Ecto neural progenitor cell (in vitro differentiated cells): ENCODE results near the gene SUN3.

ENCODE experiments used
- DNase-seq: peaks from one replicate; pipeline ENCODE4 v3.0.0-alpha.2; 2018; ENCODE audit warnings: low spot score

The SUN3 gene, protein sequence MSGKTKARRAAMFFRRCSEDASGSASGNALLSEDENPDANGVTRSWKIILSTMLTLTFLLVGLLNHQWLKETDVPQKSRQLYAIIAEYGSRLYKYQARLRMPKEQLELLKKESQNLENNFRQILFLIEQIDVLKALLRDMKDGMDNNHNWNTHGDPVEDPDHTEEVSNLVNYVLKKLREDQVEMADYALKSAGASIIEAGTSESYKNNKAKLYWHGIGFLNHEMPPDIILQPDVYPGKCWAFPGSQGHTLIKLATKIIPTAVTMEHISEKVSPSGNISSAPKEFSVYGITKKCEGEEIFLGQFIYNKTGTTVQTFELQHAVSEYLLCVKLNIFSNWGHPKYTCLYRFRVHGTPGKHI

DNA sequence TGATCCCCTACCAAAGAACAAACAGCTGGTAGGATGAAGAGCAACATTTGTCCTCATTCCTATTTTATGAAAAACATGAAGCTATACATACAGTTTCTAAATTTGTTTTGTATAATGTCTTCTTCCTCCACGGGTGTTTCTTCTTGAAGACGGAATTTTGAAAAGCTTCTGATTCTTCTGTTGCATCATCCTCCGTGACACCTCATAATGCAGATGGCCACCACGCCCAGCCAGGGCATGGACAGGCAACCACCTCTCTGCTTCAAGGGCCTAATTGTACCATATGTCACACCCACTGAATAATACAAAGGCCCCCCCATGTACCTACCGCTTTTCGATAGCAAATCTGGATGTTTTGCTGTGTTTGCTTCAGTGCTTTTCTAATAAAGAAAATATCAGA is at the start of gene SUN3:
TSS of gene SUN3 (minus strand) at position 170 of the 400 bp plus-strand sequence. CDS start at position 1, 169 bp downstream.
- no peak for DNase-seq

DNA sequence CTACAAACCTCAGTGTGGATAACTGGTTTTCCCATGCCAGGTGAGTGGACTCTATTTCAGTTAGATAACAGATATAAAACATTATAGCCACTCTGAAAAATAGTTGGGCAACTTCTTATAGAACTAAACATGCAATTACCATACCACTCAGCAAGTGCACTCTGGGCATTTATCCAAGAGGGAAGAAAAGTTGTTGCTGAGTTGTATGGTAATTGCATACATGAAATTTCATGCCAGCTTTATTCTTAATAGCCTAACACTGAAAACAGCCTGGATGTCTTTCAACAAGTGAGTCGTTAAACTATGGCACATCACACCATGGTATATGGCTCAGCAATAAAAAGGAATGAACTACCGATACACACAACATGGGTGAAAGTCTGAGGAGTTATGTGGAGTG is 49.6 kb upstream of the SUN3 start:
- DNase-seq, result no peak

DNA sequence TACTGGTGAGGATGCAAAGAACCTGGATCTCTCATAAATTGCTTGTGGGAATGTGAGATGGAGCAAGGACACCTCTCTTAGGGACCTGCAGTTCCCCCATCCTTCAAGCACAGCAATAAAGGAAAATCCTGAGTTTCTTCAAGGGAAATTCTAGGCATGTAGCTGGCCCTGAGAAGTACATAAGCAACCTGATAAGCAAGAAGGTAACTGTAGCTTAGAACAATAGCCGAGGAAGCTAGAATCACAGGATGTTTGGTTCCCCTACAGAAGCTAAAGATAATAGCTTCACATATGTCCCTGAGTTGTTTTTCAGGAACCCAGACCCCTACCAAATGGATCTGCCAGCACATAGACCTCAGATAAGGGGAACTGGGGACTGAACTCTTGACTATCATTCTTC is 48.5 kb upstream of the SUN3 start:
- DNase-seq, result no peak

DNA sequence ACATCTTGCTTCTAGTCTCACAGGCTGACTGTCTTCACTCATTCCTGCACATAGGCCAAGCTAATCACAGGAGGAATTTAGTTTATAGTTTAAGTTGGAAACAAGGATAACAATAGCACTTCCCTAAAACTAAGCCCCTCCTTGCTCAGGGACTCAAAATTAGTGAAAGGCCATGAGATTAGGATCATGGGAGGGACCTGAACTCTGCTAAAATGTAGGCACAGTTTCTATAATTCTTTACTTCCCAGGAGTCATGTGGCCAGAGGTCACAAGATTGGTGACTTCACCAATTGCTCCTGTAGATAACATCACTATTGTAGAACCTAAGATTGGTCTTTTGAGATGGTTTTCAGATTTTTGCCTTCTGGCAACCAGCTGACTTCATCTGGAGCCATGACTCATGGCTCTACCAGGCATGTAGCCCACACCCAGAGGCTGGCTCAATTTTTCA is 45.3 kb upstream of the SUN3 start:
- no peak for DNase-seq

DNA sequence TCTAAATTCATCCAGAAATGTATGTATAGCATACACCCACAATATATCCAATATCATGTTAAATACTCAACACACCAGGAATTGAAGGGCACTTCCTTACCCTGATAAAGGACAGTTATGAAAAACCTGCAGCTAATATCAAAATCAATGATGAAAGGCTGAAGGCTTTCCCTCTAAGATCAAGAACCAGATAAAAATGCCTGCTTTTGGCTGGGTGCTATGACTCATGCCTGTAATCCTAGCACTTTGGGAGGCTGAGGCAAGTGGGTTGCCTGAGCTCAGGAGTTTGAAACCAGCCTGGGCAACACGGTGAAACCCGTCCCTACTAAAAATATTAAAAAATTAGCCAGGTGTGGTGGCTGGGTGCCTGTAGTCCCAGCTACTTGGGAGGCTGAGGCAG is 38.6 kb upstream of the SUN3 start:
- DNase-seq, result no peak

DNA sequence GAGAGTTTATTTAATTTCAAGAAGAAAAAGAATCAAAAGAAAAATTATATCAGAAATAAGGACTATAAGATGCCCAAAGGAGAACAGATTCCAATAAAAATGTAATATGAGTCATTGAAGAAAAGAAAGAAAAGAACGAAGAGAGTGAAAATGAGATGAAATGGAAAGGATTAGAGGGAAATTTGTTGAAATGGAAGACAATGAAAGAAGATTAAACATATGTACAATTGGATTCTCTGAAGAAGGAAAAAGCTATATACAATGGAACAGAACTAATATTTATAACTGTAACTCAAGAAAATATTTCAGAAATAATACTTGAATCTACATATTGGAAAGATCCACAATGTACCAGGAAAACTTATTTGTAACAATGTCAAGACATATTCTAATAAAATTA is 35.1 kb upstream of the SUN3 start:
- no peak for DNase-seq

DNA sequence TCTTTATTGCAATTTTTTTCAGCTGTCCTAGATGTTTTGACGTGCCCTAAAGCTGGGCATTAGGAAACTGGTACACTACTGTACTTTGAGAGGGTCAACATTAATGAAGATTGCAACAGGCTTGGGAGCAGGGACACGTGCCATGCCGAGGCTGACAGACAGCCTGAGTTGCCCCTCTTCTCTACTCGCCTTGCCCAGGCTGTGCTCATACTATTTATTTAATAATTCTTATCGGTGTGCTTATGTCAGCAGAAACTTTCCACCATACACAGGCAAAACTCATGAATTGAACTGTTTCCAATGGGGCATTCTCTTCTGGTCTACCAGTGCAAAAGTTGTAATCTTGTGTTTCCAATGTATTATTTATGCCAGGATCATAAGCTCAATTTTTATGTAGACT is 30.8 kb upstream of the SUN3 start:
- no peak for DNase-seq

DNA sequence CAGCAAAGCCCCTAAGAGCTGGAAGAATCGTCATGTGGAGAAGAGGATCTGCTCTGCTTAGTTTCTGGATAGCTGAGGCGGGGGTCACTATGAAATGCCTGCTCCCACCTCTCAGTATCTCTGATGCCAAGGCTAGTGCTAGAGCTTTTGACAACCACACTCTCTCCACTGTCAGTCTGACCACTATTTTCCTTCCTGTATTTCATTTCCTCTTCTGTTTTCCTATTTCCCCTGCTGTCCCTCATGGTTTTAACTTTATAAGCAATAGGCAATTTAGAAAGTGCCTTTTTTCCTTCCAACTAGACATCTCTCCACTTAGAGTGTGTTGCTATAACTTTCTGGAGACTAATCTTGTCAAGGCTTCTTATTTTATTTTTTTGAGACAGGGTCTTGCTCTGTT is 30.1 kb upstream of the SUN3 start:
- DNase-seq, result no peak

DNA sequence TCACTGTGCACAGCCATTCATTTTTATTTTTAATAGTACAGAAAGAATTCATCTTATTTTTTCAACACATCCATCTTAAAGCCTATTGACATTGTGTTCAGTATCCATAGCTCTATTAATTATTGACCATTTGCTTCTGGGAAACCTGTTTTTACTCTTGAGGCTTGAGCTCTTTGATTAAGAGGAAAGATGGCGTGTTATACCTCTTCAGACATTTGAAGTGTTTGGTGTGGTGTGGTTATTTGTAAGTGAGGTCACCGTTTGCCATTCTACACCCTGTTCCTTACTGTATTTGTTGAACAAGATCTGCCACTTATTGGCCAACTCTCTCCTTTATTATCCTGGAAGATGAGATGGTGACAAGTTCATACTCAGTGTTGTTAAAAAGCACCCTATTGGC is 24.8 kb upstream of the SUN3 start:
- no peak for DNase-seq

DNA sequence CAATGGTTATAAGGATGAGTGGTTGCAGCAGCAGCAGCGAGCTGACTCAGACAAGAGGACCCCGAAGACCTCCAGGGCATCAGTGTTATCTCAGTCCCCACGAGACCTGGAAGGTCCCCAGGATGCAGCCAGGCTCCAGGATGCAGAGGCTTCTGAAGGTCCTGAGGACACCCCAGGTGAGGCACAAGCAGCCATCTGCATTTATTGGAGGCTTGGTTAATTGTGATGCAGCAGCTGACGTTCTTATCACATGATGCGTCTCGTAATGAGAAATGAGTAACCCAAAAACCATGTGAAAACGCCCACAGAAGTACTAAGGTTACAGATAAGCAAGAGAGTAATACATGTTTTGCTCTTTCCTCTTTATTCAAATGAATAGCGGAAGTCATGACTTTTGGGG is 23.8 kb upstream of the SUN3 start:
- DNase-seq, result no peak

DNA sequence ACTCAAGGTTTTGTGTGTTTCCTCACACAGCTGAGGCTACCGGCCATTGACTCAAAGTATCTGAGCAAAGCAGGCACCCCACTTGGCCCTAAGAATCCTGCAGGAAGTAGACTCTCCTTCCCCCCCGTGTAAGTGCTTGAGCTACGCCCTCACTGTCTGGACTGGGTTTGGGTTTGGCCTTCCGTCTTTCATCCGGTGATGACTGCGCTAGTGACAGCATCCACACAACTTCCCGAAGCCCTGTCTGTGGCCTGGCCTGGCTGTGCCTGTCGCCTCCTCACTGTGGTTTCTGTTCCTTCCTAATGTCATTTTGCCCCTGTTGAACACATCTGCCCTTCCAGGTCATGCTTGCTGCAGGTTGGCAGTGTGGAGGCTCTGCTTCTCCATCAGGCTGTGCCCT is 20.9 kb upstream of the SUN3 start:
- no peak for DNase-seq

DNA sequence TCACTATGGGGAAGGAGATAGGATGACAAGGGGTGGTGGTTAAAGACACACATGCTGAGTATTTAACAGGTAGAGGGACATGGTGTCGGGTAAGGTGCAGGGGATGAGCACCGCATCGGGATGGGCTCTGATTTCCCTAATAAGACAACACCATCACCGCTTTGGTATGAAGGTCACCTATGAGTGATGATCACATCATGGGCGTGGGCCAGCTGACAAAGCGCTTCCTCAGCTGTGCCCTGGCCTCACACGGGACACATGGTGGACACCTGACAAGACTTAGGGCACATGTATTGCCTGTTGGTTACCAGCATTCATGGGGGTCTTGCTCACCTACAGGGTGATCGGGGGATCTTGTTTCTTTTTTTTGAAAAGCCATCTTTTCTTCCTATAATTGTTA is 19.2 kb upstream of the SUN3 start:
- DNase-seq, result no peak

DNA sequence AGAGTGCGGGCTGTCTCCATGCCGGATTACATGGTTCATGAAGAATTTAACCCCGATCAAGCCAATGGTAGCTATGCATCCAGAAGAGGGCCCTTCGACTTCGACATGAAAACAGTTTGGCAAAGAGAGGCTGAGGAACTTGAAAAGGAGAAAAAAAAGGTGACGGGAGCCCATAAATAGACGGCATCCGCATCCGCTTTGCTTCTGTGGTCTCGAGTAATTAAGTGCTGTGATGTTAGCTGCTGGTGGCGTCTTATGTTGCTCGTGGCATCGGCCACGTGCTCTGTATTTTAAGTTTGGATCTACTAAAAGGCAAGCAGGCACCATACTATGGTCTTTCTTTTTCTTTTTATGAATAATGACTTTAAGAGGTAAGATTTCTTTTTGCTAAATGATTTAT is 17.6 kb upstream of the SUN3 start:
- DNase-seq, result no peak

DNA sequence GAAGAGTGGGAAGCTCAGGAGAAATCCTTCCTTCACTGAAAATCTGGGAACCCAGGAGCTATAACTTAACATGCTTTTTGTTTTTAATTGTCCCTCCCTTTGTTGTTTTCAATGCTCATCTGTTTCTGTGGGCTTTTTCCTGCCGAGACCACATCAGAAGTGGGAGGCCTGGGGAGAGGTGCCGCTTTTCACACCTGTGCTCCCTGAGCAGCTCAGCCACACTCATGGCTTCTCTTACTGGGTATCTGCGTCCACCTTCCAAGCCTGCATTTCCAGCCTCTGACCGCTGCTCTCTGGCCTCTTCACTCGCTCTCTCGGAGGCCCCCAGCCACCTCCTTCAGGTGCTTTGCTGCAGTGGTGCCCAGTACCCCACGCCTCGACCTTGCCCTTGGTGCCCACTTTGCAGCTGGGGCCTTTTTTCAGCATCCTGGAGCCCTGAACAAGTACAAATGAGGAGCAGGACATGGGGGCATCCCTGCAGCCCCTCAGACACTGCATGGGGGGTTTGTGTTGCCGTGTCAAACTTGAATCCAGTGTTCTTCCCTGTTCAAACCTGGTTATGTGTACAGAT is 16.4 kb upstream of the SUN3 start:
- DNase-seq, result no peak

DNA sequence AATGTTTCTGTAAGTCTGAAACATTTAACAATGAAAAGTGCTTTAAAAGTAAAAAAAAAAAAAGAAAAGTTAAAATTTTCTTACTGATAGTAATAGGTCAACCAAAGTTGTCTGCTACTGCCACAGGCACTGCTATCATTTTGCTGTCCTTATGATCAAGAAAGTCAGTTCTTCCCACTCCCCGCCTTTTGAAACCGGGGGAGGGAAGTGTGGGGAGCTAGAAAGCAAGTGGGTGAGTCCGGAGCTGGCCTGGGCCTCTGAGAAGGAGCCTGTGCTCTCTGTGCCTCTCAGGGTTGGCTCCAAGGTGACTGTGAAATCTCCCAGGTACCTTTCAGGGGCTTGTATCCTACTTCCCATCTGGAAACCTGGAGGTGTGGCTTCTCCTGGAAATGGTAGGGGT is 13.7 kb upstream of the SUN3 start:
- no peak for DNase-seq

DNA sequence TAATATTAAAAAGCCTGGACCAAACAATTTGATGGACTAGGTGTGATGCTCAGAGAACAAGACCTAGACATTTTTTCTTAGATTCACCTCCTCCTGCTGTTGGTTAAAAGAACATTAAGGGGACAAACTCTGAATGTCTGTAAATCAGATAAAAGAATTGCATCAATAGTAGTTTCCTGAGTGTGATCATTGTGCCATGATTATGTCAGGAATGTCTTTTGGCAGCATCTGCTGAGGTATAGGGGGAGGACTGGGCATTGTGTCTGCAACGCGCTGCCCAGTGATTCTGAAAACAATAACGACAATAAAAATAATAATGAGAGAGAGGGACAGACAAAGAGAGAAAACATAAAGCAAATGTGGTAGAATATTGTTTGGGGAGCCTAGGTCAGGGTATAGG is 13.3 kb upstream of the SUN3 start:
- DNase-seq, result no peak

DNA sequence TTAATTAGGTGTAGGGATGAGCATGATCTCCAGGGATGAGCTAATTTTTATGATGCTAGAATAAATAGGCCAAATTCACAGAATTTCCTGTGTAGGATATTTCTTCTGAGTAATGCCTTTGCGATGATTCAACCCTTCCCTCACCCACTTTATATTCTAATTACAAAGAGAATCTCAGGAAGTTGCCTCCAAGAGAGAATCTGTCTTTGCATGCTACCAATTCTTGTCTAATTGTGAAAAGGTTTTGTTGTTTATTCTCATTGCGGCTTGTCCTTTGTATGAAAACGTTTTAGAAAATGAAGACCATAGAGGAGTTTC is 12.7 kb upstream of the SUN3 start:
- DNase-seq, result no peak

DNA sequence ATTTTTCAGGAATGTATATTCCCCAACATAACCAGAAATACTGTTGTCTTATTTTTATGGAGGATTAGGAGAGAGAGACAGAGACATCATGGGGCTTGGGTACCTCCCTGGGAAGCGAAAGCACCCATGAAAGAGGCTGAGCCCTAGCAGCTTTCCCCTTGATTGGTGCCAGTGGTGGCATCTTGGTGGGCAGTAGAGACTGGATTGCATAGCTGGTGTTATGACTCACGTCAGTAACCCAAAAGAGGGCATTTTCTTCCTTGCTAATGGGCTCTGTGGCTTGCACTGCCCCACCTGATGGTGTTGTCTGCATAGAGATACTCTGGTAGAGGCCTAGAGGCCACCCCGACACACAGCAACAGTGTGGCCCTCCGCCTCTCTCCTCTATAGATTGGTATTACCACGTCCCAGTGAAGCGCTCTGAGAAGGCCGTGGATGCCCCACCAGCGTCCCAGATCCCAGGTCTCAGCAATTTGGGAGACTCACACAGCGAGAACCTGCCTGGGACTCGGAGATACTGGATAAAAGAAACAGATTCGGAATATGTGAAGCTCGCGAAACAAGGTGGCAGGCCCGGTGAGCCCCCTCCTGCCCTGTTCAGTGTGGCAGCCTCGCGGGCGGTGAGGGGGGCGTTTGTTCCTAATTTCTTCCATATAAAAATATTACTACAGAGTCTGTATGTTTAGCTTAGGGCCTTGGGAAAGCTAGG is 12.2 kb upstream of the SUN3 start:
- DNase-seq, result no peak

DNA sequence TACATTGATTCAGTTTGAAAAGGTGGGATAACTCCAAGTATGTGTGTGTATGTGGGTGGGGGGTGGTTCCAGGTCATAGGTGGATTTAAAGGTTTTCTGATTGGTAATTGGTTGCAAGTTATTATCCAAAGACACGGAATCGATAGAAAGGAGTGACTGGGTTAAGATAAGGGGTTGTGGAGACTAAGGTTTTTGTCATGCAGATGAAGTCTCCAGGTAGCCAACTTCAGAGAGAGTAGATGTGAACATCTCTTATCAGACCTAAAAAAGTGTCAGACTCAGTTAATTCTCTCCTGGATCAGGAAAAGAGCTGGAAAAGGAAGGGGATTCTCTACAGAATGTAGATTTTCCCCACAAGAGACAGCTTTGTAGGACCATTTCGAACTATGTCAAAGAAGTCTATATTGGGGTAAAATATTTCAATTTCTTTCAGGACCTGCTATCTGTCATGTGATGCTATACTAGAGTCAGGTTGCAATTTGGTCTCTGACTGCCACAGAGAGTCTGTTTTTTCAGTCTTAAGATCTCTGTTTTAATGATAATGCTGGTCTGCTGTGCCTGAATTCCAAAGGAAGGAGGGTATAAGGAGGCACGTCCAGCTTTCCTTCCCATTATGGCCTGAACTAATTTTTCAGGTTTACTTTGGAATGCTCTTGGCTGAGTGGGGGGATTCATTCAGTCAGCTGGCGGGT is 10.1 kb upstream of the SUN3 start:
- DNase-seq, result no peak

DNA sequence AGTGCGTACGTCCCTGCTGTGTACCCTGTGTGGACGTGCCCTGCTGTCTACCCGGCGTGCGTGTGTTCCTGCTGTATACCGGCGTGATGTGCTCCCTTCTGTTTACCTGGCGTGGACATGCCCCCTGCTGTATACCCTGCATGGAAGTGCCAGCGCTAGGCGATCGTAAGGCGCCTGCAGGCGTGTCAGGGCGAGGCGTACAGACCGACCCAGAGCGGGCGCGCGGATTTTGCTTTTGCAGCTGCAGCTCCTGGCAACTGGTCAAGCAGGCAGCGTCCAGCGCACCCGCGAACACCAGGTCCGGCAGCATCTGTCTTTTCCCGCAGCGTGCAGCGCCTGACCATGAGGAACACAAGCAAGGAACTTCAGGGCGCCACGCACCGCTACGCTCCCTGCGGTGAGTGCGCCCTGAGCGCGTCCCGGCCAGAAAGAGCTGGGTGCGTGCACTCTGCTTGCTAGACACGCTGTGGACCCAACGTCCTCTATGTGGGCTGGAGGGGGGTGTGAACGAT is 7.1 kb upstream of the SUN3 start:
- peak; percentile 64 for DNase-seq

DNA sequence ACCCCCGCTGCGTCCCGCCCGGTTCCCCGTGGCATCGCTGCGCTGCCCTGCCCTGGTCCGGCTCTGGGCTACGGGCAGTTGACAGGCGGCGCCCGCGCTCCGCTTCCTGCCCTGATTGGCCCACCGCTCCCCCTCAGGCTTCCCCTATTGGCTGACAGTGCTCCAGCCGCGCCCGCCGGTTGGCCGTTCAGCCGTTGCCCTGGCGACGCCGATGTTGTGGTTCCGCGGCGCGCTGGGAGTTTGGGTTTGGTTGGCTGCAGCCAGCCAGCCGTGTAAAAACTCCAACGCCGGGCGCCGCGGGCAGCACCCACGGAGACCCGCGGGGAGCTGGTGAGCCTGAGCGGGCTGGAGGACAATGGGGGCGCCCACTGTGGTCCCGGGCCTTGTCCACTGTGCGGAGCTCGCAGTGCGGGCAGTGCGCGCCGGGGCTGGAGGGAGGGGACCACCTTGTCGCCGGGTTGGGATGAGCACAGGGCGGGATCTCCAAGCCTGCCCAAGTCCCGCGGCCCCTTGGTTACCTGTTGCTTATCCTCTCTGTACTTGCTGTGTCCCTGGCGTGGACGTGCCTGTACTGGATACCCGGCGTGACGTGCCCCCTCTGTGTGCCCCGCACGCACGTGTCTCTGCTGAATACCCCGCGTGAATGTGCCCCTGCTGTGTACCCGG is 6.5 kb upstream of the SUN3 start, which contains the start of gene C7orf57:
TSS of gene C7orf57 (plus strand) at position 243 of the 666 bp plus-strand sequence. CDS start 766 bp downstream, outside the sequence.
- peak; percentile 96 for DNase-seq

DNA sequence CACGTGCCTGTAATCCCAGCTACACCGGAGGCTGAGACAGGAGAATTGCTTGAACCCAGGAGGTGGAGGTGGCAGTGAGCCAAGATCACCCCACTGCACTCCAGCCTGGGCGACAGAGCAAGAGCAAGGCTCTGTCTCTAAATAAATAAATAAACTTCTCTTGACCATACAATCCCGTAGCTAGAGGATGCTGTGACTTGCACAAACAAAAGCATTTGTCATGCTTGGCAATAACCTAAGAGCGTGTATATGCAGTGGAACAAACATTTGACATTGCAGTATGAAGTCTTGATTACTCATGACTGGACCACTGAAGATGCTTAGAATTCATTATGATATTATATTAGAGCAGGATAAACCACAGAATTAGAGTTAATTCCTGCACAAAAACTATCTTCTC is 5.0 kb upstream of the SUN3 start:
- DNase-seq, result no peak
